BJ (cell line): Measurements from ENCODE around the gene DCTPP1. TPM values are rescaled to one million over a fixed set of nuclear protein-coding genes. Genes with fewer than 3 reads are reported as not detected.
"Not testable (repeated sequence)": the region's sequence is repeated elsewhere in the genome, so short reads cannot be mapped to it uniquely, and the experiment has no call there.

Experiments
- CTCF ChIA-PET: fragments of 350-600 bp; formaldehyde crosslinking; extraction: SDS; loops from one replicate; lab custom pipeline; 2021; ENCODE audit warnings: antibody characterized with exemption, inconsistent platforms; lab: Yijun Ruan, JAX
- POLR2A ChIA-PET: fragments of 300-600 bp; sonication (Branson Sonifier 250); formaldehyde crosslinking; extraction: SDS; loops from one replicate; lab custom pipeline; 2021; ENCODE audit warnings: antibody characterized with exemption; lab: Charles Lee
- DNase-seq: peaks from one replicate; pipeline ENCODE4 v3.0.0-alpha.2; 2011; ENCODE audit warnings: low read depth
- H3K27me3 ChIP-seq: 2 replicates; pipeline ENCODE4 v1.6.0; 2011; ENCODE audit warnings: low read length; ENCODE audit not compliant: control insufficient read depth, insufficient read depth
- H3K36me3 ChIP-seq: 2 replicates; pipeline ENCODE4 v1.5.1; 2011; ENCODE audit warnings: low read length; ENCODE audit not compliant: control insufficient read depth, insufficient read depth
- H3K4me3 ChIP-seq: 2 replicates; pipeline ENCODE4 v1.5.1; 2011; ENCODE audit warnings: low read depth, mild to moderate bottlenecking, control low read depth, low read length
- polyA plus RNA-seq: library from polyadenylated mRNA; depleted of rRNA; stranded (reverse); fragments of >200 nt; gene quantifications from 2 replicates; pipeline ENCODE4 v1.2.3, GENCODE V29; 2011
- TF ChIP-seq, protein P1 (sequence below): IDR thresholded peaks from 2 replicates; pipeline ENCODE4 v1.5.1; 2011; ENCODE audit warnings: low read depth, mild to moderate bottlenecking, control low read depth, inconsistent platforms, low read length, moderate library complexity; ENCODE audit not compliant: insufficient read depth

DCTPP1 gene
- polyA plus RNA-seq, 1 experiment, result 33.9 TPM

DNA sequence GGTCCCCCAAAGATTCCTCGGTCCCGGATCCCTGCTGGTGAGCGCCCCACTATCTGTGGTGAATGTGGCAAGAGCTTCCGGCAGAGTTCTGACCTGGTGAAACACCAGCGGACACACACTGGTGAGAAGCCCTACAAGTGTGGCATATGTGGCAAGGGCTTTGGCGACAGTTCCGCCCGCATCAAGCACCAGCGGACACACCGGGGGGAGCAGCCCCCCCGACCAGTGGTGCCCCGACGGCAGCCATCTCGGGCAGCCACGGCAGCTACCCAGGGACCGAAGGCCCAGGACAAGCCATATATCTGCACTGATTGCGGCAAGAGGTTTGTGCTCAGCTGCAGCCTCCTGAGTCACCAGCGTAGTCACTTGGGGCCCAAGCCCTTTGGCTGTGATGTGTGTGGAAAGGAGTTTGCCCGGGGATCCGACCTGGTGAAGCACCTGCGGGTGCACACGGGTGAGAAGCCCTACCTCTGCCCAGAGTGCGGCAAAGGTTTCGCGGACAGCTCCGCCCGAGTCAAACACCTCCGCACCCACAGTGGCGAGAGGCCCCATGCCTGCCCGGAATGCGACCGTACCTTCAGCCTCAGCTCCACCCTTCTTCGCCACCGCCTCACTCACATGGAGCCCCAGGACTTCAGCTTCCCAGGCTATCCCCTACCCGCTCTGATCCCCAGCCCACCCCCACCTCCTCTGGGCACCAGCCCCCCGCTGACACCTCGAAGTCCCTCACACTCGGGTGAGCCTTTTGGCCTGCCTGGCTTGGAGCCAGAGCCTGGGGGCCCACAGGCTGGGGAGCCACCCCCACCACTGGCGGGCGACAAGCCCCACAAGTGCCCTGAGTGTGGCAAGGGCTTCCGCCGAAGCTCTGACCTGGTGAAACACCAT lies 31.8 kb downstream of the DCTPP1 start:
- POLR2A ChIA-PET, result interaction anchor here (0.5 kb wide), 1 partner anchor 63 kb away, joined by 7 read pairs; no protein-coding TSS in a partner anchor
- TF ChIP-seq, protein P1, sequence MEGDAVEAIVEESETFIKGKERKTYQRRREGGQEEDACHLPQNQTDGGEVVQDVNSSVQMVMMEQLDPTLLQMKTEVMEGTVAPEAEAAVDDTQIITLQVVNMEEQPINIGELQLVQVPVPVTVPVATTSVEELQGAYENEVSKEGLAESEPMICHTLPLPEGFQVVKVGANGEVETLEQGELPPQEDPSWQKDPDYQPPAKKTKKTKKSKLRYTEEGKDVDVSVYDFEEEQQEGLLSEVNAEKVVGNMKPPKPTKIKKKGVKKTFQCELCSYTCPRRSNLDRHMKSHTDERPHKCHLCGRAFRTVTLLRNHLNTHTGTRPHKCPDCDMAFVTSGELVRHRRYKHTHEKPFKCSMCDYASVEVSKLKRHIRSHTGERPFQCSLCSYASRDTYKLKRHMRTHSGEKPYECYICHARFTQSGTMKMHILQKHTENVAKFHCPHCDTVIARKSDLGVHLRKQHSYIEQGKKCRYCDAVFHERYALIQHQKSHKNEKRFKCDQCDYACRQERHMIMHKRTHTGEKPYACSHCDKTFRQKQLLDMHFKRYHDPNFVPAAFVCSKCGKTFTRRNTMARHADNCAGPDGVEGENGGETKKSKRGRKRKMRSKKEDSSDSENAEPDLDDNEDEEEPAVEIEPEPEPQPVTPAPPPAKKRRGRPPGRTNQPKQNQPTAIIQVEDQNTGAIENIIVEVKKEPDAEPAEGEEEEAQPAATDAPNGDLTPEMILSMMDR, result no peak
- no peak for DNase-seq

DNA sequence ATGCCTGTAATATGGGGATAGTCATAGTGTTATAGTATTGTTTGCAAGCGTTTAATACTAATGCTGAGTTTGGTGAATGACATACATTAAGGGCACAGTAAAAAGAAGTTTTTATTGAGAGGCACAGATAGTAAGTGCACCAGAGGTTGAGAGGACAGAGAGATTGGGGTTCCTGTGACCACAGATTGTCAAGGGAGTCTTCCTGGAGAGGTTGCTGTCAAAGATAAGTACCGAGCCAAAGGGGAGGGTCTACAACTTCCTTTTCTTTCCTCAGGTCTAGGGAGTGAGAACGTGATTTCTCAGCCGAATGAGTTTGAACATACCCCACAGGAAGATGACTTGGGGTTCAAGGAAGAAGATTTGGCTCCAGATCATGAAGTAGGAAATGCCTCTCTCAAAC lies 32.8 kb downstream of the DCTPP1 start:
- TF ChIP-seq, protein P1, result no peak
- ChIA-PET POLR2A (no interaction called here), CTCF (interaction anchor here (1.4 kb wide), 1 partner anchor 10 kb away, joined by 4 read pairs; the partner anchor contains the start of gene ZNF771)
- DNase-seq, result no peak
- Histone ChIP-seq H3K27me3 (no peaks in the 10 kb centered on the region), H3K36me3 (peaks cover 4% of the 10 kb centered on the region), H3K4me3 (no peak overlapping the region)

More for the DNA sequence above, 31.8 kb downstream of the DCTPP1 start:
- H3K36me3 ChIP-seq, result peaks cover 4% of the 10 kb centered on the region
- no peaks in the 10 kb centered on the region for H3K27me3 ChIP-seq
- no peak overlapping the region for H3K4me3 ChIP-seq
- CTCF ChIA-PET, result interaction anchor here (1.4 kb wide), 1 partner anchor 9 kb away, joined by 4 read pairs; the partner anchor contains the start of gene ZNF771

DNA sequence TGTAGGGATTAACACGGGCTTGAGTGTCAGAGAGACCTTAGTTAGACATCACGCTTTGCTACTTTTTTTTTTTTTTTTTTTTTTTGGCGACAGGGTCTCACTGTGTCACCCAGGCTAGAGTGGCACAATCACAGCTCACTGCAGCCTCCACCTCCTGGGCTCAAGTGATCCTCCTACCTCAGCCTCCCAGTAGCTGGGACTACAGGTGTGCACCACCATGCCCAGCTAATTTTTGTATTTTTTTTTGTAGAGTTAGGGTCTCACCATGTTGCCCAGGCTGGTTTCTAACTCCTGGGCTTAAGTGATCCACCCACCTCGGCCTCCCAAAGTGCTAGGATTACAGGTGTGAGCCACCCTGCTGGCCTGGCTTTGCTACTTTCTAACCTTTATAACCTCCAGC lies 33.2 kb downstream of the DCTPP1 start:
- H3K27me3 ChIP-seq, POLR2A ChIA-PET, H3K4me3 ChIP-seq, DNase-seq, H3K36me3 ChIP-seq: not testable (repeated sequence)
- CTCF ChIA-PET, result interaction anchor here (1.1 to 2.1 kb wide), 4 partner anchors 8 to 19 kb away, joined by 3 to 8 read pairs (median 6); partner anchors contain the start of gene ZNF771

DNA sequence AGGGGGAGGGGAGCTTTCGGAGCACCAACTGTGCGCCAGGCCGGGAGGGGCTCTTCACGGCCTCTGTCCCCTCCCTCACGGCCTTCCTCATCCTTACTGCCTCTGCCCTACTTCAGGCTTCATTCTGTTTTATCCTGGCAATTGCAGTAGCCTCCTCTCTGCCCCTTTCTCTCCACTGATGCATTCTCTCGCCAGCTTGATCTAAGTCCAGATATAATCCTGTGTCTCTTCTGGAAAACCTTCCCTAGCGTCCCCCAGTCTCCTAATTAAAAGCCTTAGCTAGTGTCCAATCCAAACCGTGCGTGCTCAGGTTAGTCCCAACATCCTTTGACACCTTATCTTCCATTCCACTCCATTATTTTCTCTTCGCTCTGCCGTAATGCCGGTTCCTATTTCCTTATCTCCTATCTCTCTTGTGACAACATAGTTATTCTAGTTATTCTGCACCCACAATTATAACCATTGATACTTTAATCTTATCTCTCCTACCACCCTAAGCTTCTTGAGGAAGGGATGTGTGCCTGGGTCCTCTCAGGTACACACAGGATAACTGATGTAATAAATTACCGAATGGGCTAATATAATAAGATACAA lies 33.7 kb downstream of the DCTPP1 start:
- POLR2A ChIA-PET, result no interaction called here
- Histone ChIP-seq H3K27me3 (no peaks in the 10 kb centered on the region), H3K4me3 (peak overlapping the region; percentile 81), H3K36me3 (peaks cover 4% of the 10 kb centered on the region)
- TF ChIP-seq, protein P1, result no peak
- DNase-seq, result no peak
- CTCF ChIA-PET, result interaction anchor here (1.1 to 2.1 kb wide), 6 partner anchors 9 to 27 kb away, joined by 3 to 8 read pairs (median 5); partner anchors contain the start of gene ZNF771

DNA sequence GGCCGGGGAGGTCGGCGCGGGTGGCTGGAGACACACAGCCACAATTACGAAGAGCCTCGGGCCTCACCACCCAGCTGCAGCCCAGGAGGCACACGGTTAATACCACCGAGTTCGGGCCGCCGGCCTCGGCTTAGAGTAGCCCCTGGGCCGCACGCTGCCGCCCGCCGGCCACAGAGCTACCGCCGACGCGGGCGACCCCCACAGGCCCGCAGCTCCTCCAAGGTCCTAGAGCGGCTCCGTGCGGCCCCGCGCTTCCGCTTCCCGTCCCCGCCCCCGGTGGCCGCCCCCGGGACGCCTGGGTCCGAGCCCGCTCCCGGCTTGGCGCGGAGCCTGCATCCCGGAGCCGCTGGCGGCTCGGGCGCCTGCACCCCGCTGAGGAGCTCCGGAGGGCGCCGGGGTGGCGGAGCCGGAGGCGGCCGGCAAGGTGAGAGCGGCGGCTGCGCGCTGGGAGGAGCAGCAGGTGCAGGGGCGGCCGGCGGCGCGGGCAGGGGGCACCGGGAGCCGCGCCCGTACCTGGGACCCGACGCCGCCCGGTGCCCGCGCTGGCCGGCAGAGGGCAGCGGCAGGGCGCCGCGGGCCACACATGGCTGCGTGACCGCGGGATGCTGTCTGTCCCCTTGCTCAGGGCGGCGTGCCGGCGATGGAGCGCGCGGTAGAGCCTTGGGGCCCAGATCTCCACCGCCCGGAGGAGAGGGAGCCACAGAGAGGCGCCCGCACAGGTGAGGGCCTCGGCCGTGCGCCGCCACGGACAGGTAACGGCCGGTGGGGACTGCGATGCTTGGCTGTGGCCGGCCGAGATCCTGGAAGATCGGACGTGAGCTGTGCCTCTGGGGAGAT lies 34.5 kb downstream of the DCTPP1 start, which contains the start of gene ZNF48:
TSS of gene ZNF48 (plus strand) at position 266 of the 837 bp plus-strand sequence. CDS start at position 641, 375 bp downstream.
- Histone ChIP-seq H3K4me3 (peak within 1 kb of the TSS; percentile 81), H3K27me3 (no peaks in the 10 kb centered on the region), H3K36me3 (peaks cover 4% of the 10 kb centered on the region)
- DNase-seq, result peak; percentile 41
- ChIA-PET POLR2A (no interaction called here), CTCF (interaction anchor here (0.9 to 2.1 kb wide), 9 partner anchors 9 to 303 kb away, joined by 3 to 8 read pairs (median 5); partner anchors contain the start of genes ZNF771 and ZNF785)
- TF ChIP-seq, protein P1, result peak; percentile 16; the same call in 1 of the 2 replicates
